ENCODE measurements around the gene TSPAN18.

Gene TSPAN18

DNA sequence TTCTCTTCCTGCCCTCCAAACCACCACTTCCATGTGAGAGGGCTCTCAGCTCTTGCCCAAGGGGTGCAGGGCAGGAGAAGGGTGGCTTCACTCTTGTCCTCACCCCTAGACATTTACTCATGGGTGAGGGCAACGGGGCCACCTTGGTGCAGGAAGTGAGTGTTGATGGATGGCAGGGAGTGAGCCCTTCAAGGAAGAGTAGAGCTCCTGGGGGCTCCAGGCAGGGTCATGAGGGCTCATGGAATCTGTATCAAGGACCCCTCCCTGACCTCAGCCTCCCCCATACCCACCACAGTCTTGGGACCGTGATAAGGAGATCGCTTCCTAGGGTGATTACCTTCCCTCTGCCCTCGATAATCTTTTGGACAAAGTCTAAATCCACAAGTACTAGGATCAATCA is 37.8 kb downstream of the TSPAN18 start:
- no peak for DNase-seq (ENCODE audit: low read depth)
- TF ChIP-seq, protein P1, sequence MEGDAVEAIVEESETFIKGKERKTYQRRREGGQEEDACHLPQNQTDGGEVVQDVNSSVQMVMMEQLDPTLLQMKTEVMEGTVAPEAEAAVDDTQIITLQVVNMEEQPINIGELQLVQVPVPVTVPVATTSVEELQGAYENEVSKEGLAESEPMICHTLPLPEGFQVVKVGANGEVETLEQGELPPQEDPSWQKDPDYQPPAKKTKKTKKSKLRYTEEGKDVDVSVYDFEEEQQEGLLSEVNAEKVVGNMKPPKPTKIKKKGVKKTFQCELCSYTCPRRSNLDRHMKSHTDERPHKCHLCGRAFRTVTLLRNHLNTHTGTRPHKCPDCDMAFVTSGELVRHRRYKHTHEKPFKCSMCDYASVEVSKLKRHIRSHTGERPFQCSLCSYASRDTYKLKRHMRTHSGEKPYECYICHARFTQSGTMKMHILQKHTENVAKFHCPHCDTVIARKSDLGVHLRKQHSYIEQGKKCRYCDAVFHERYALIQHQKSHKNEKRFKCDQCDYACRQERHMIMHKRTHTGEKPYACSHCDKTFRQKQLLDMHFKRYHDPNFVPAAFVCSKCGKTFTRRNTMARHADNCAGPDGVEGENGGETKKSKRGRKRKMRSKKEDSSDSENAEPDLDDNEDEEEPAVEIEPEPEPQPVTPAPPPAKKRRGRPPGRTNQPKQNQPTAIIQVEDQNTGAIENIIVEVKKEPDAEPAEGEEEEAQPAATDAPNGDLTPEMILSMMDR (IDR thresholded peaks at IDR 0.05; ENCODE audit: low read depth, low read length, missing control alignments), result no peak
- H3K4me3 ChIP-seq (ENCODE audit: low read depth, low read length), result no peak overlapping the region

DNA sequence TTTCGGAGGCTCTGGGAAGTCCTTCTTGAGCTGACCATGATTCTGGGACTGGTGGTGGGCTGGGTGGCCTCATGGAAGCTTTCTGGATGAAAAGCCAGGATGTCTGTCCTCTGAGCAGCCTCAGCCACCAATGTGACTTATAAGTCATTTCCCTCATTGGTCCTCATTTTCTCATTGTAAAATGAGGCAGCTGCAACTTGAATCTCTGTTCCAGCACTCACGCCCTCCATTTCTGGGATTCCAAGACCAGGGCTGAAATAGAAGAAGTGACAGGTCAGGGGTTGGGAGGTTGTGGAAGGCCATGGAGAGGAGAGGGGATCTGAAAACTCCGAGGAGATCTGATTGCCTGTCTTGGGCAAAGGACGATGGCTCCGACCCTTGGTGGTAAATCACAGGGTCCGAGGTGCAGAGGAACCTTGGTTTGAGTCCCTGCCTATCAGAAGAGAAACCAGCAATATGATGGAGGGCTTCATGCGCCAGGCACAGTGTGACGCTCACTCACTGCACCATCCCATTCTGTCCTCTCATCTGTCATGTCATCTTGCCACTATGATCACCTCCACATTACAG is 38.3 kb downstream of the TSPAN18 start:
- DNase-seq (ENCODE audit: low read depth), result no peak
- H3K4me3 ChIP-seq (ENCODE audit: low read depth, low read length), result no peak overlapping the region
- TF ChIP-seq, protein P1 (IDR thresholded peaks at IDR 0.05; ENCODE audit: low read depth, low read length, missing control alignments), result no peak

DNA sequence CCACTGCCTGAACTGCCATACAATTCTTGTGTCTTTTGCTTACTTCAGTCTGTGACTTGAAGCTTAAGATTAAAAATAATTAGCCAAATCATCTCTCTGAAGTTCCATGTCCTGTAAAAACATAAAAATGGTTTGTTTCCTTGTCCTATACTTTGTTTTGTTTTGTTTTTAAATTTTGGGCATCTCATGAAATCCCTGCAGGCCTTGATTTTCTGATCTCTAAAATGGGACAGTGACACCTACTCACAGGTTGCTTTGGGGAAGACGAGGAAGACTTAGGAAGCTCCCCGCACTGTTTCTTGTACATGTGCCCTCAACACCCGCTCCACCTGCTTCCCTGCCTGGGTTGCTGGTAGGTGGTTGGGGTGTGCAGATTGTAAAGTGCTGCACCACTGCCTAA is 38.9 kb downstream of the TSPAN18 start:
- no peak for DNase-seq (ENCODE audit: low read depth)
- TF ChIP-seq, protein P1 (IDR thresholded peaks at IDR 0.05; ENCODE audit: low read depth, low read length, missing control alignments), result no peak

DNA sequence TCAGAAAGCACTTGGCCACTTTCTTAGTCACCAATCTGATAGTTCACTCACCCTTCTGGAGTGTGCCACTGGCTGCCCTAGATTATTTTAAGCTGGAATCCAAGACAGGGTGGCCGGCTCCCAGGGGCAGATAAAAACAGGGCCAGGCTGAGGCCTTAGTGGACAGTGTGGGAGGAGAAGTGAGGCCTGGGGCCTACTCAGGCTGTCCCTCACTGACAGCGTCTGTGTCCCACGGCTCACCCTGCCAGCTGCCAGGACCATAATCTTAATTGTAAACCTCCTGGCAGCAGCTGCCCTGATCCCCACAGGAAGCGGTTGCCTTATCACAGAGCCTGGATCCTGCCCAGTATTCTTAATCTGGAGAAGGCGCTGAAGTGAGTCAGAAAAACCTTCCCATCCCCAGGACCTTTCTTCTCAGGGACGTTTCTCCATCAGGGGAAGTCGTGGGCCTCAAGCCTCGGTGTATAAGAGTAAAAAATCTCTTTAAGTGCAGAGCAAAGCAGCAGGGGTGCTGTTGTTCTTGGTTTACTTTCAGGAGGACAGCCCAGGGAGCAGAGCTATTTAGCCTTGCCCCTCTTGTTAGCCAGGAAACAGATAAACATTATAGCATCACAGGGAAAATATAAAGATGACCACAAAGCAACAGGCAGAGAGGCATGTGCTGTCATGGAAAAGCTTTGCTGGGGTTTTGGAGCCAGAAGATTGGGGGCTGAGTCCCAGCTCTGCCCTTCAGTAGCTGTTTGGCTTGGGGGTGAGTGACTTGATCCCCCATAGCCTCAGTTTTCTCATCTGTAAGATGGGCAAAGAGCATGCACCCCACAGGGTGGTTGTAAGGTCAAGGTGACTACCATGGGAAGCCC is 39.6 kb downstream of the TSPAN18 start:
- no peak overlapping the region for H3K4me3 ChIP-seq (ENCODE audit: low read depth, low read length)
- TF ChIP-seq, protein P1 (IDR thresholded peaks at IDR 0.05; ENCODE audit: low read depth, low read length, missing control alignments), result no peak
- DNase-seq (ENCODE audit: low read depth), result no peak

More for the DNA sequence above, 38.9 kb downstream of the TSPAN18 start:
- H3K4me3 ChIP-seq (ENCODE audit: low read depth, low read length), result no peak overlapping the region

DNA sequence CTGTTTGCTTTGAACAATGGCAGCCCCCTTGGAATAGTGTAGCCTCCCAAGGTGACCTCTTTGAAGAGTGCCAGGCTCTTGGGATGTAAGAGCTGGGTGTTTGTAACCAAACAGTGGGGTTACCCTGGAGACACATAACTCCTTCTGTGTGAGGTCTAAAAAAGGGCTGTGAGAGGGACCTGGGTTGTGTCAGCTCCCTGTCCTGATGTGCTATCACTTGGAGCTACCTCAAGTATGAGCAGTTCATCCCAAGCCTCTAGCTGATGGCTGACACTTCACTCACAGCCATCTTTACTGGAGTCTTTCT is 40.2 kb downstream of the TSPAN18 start:
- TF ChIP-seq, protein P1 (IDR thresholded peaks at IDR 0.05; ENCODE audit: low read depth, low read length, missing control alignments), result no peak
- DNase-seq (ENCODE audit: low read depth), result no peak
- H3K4me3 ChIP-seq (ENCODE audit: low read depth, low read length), result no peak overlapping the region

DNA sequence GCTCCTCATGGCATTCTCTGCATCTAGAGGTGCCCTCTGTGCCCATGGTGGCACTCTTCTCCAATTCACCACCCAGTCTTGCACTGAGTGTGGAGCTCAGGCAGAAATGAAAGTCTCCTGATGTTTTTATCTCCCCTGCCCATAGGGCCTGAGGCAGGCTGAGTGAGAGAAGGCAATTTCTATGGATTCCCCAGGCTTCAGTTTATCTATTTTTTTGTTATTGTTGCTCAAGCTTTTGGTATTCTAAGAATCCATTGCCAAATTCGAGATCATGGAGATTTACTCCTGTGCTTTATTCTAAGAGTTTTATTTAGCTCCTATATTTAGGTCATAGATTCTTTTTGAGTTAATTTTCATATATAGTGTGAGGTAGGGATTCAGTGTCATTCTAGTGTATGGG is 40.7 kb downstream of the TSPAN18 start:
- H3K4me3 ChIP-seq (ENCODE audit: low read depth, low read length), result no peak overlapping the region
- DNase-seq (ENCODE audit: low read depth), result no peak
- TF ChIP-seq, protein P1 (IDR thresholded peaks at IDR 0.05; ENCODE audit: low read depth, low read length, missing control alignments), result no peak

DNA sequence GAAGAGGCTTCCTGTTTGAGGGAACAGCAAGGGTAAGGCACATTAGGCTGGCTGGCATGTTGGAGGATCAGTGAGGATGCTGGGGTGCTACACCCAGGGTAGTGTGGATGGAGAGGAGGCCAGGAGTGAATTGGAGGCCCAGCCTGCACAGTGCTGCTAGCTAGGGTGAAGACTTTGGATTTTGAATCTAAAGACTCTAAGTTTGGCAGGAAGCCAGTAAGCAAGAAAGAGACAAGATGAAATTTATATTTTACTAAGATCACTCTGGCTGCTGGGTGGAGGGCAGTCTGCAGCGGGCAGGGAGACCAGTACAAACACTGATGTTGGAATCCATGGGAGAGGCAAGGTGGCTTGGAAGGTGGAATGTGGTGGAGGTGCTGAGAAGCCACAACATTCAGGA is 43.6 kb downstream of the TSPAN18 start:
- TF ChIP-seq, protein P1 (IDR thresholded peaks at IDR 0.05; ENCODE audit: low read depth, low read length, missing control alignments), result no peak
- DNase-seq (ENCODE audit: low read depth), result no peak
- H3K4me3 ChIP-seq (ENCODE audit: low read depth, low read length), result no peak overlapping the region
